GM19035 (cell line): Measurements from ENCODE around the gene SMIM7.
A peak's percentile ranks its signal among the peaks of the same experiment; 100 is the strongest.
"Not testable (repeated sequence)": the region's sequence is repeated elsewhere in the genome, so short reads cannot be mapped to it uniquely, and the experiment has no call there.

Source experiments
- ATAC-seq: cut with Tn5 transposase; IDR thresholded peaks from one replicate; pipeline ENCODE4 v1.9.1; 2021; ENCODE audit not compliant: unreplicated experiment

SMIM7 gene

DNA sequence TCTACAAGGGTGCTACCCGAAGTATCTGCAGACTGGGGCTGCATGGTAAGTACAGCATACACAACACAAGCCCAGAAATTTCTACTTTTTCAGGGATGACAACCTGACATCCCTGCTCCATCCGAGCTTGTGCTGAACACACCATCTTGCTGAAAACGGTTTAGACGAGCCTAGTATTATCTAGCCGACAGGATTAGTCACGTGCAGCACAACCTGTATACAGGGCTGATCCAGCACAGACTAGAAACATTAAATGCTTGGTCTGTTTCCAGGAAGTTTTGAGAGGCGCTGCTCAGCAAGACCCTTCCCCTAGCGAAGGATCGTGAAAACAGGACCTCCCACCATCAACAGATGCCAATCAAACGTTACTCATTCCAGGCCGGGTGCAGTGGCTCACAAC is 4.2 kb downstream of the SMIM7 start:
- no peak for ATAC-seq

GRCh38 chr19:16654627-16655026 is 5.3 kb downstream of the SMIM7 start:
- ATAC-seq, result no peak

DNA sequence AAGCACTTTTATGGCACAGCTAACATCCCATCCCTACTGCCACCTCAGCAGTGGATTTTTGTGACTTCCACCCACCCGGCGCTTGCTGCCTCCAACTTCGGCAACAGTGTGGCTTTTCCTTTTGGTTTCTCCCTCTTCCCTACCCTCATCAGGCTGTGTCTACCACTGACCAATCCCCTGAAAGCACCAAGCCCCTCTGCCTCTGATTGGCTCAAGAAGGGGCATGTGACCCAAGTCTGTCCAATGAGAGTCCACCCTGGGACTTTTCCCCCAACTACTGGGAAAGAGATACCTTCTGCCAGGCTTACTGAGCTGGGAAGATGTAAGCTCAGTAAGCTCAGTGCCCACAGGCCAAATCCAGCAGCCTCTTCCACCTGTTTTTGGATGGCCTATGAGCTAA is 5.8 kb downstream of the SMIM7 start:
- no peak for ATAC-seq

DNA sequence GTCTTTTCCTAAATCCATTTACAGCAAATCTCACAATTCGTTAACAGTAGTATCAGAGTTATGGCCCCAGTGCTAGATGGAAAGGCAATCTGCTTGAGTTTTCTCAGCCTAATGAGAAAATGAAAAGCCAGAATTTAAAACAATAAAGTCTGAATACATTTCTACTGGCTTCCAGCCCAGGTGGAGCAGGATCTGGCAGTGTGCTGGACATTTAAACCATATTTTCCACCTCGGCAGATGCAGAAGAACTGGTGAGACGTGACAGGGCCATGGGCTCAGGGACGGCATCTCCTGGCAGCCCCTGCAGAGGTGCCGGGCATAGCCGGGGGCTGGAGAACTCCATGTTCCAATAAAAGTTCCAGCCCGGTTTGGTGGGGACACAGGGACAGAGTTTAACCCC is 7.1 kb downstream of the SMIM7 start:
- no peak for ATAC-seq

GRCh38 chr19:16651421-16652188 is 8.3 kb downstream of the SMIM7 start:
- not testable (repeated sequence) for ATAC-seq

DNA sequence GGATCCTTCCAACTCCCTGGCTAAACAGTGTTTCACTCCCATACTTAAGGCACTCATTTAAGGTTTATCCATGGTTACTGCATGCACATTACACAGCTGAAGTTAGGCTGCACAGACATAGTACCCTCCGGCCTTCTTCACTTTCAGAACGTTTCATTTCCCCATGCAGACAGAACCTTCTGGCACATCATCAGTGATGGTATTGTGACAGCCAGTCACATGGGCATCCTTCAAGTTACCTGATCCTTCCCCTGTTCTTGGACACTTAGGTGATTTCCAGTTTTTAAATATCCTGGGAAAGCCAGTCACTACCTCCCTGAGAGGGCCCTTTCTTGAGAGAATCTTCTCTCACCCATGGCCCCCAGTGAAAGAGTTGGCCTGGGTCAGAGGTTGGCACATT is 9.1 kb downstream of the SMIM7 start:
- no peak for ATAC-seq

DNA sequence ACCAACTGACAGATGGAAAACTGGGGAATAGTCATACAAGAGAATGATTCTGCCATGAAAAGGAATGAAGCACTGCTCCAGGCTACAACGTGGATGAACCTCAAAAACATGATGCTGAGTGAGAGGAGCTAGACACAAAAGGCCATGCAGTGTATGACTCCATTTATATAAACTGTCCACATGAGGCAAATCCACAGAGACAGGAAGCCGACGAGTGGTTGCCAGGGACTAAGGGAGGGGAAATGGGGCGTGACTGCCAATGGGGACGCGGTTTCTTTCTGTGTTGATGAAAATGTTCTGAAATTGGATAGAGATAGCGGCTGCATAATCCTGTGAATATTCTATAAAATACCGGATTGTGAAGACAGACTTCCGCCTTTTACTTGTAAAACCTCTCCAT is 10.2 kb downstream of the SMIM7 start:
- no peak for ATAC-seq

- ATAC-seq, result no peak
Measured at GRCh38 chr19:16645140-16645539, 14.8 kb downstream of the SMIM7 start.

- ATAC-seq, result no peak
Measured at GRCh38 chr19:16641695-16642094, 18.2 kb downstream of the SMIM7 start.

DNA sequence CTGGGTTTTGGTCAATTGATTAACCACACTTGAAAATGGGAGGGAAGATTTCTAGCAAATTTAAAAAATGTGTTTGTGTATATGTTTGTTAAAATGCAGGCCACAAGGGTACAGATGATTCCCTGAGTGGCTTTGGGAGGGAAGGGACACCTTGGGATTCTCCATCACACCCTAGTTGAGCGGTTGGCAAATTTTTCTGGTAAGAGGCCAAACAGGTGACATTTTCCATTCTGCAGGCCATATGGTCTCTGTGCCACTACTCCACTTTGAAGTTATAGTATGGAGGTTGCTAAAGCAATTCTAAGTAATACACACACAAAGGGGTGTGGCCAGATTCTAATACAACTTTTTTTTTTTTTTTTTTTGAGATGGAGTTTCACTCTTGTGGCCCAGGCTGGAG is 19.0 kb downstream of the SMIM7 start:
- no peak for ATAC-seq

DNA sequence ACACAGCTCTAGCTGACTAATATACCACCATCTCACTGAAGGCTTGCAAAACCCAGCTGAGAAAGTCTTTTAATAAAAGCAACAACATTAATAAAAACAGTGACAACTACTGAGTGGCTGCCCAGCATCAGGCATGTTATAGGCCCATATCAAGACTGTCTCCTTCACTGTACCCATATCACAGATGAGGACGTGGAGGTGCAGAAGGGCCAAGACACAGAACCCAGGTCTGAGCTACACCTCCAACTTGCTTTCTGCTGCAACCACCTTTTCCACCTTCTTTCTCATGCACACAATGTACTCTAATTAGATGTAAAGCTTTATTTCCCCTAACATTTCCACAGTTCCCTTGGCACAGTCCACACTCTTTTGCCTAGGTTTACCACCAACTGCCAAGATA is 21.3 kb downstream of the SMIM7 start:
- no peak for ATAC-seq

DNA sequence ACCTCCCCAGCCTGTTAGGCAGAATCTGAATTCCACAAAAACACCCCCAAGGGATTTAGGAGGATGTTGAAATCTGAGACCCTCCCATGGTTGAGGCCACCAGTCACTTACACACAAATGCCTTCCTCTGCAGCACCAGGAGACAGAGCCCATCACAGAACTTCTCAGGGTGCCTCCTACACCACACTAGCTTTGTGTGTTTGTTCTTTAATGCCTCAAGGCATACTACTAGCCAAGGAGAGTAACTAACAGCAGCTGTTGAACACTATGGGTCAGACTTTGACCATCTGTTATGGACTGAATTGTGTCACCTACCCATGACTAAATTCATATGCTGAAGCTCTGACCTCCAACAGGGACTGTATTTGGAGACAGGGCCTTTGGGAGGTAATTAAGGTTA is 22.4 kb downstream of the SMIM7 start:
- ATAC-seq, result no peak

GRCh38 chr19:16631465-16631864 is 28.5 kb downstream of the SMIM7 start:
- ATAC-seq, result no peak

DNA sequence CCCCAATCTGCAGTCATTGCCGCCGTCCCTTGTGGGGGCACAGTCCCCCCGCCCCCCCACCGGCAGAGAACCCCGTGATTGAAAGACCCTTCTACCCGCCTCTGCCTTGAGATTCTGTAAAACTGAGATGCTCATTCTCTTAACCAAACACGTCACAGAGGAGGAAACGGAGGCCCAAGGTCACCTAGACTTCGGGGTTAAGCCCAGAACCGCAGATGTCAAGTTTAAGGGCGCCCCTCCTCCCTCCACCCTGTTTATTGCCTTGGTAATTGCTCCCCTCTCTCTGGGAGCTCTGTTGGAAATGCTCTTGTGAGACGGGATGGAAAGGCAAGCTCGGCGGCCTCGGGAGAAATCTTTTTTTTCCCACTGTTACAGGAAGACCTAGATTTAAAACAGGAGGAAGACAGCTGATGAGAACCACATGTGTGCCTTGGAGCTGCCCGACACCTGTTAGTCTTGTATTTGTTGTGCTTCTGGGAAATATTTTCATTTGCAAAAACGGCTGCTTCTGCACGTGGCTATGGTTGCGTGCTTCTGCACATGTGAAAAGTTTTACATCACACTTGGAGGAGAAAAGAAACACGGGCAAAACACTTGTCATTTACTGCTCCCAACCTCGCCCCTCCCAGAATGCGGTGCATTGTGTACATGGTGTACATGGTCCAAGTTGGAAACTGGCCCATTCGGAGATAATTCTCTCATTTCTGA is 30.8 kb downstream of the SMIM7 start:
- peak; percentile 5 for ATAC-seq

DNA sequence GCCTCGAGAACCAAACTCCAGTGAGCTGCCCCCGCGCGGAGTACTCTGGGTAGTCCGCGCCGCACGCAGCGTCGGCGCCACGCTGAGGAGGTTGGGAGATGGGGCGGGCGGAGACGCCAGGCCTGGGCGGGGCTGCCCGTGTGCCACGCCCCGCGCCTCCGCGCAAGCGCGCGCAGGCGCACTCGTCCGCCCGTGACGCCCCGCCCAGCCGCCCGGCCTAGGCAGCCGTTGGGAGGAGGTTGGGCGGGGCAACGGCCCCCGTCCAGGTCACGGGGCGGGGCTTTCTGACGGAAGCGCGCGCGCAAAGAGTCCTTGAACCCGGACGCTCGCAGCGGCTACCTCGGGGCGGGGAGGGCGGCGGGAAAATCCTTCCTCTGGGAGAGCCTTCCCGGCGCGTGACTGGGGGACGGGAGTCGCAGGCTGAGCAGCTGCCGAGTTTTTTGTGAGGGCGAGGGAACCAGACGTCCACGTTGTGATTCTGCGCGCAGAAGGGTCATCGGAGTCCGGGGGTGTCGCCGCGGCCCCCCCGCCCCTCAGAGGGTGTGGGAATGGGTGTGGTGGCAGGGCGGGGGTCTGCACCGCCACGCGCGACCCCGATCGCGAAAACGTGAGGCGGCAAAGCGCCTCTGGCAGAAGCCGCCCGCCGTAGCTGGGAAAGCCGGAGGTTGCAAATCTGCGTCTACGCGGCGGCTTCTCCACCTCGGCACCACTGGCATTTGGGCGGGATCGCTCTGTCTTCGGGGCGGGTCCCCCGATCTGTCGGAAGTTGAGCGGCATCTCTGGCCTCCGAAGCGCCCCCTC is 31.6 kb downstream of the SMIM7 start, which contains the start of gene MED26:
Gene MED26 (minus strand): TSS at position 22 of the 801 bp plus-strand sequence. CDS start 261 bp downstream, outside the sequence.
- peak; percentile 80 for ATAC-seq

GRCh38 chr19:16627928-16628182 is 32.1 kb downstream of the SMIM7 start:
- no peak for ATAC-seq

DNA sequence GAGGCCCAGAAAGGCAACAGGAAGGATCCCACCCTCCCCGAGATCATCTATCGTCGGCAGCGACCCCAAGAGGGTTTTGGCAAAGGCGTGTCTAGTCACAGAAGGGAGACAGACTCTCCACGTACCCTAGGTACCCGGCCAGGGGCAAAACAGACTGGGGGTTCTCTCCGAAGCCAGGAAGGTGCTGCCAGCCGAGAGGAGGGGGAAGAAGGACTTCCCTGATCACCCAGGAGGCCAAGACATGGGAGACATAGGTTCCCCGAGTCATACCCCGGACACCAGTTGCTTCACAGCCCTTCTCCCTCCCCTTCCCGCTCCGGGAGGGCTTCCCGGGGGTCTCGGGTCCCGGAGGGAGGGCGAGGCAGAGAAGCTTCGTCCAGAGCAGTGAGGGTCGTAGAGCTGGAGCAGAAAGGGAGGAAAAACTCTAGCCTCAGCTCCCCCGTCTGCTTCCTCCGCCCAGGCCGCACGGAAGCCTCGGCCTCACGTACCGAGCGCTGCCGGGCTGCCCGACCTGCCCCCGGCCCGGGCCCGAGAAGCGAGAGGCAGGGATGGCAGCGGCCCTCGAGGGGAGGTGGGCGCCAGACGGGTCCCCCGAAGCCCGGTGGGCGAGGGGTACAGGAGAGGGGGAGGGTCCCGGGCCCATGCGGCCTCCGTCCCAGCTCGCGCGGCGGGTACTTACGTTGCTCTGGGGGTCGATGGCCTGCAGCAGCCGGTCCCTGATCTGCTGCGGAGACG is 32.6 kb downstream of the SMIM7 start:
- ATAC-seq, result peak; percentile 6

DNA sequence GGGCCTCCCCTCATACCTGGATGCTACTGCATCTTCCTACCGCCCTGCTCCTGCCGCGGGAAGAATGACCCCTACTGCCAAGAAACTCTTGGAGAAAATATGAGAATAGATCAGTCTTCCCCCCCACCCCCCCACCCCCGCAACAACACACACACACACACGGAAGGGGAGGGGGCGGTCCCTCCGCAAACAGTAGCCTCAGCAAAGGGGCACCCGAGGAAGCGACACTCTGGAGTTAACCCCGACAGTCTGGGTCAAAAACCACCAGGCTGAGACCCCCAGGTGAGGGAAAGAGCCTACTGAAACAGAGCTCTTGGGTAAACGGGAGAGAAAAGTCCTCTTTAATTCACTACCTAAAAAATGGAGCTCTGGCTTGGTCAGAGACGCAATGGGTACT is 33.1 kb downstream of the SMIM7 start:
- ATAC-seq, result no peak

- no peak for ATAC-seq
Measured at GRCh38 chr19:16625163-16625958, 34.6 kb downstream of the SMIM7 start.

DNA sequence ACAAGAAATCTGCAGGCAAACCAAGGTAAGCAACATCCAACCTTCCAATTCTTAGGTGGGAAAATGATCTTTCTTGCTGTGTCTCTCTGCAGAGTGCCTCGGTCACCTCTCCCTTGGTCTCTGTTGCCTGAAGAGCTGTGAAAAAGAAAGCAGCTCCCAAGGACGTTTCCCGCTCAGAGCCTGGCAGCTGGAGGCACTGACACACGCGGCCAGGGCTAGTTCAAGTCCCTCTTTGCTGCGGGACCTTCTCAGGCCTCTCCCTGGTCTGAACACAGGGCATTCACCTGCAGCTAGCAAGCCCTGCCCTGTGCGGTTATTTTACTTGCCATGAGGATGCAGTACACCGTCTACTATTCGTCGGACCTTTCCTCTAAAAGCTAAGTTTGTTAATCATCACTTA is 35.7 kb downstream of the SMIM7 start:
- ATAC-seq, result no peak
